C4-2B (cell line): ENCODE measurements around the gene USP31.

Experiments
- ZFX ChIP-seq: fragments of 450-650 bp; IDR thresholded peaks from 2 replicates; pipeline ENCODE4 v1.6.1; 2017
- TF ChIP-seq, protein P1 (sequence below): fragments of 450-650 bp; conservative IDR thresholded peaks from 2 replicates; pipeline ENCODE4 v1.5.1; 2017; ENCODE audit warnings: mild to moderate bottlenecking

DNA sequence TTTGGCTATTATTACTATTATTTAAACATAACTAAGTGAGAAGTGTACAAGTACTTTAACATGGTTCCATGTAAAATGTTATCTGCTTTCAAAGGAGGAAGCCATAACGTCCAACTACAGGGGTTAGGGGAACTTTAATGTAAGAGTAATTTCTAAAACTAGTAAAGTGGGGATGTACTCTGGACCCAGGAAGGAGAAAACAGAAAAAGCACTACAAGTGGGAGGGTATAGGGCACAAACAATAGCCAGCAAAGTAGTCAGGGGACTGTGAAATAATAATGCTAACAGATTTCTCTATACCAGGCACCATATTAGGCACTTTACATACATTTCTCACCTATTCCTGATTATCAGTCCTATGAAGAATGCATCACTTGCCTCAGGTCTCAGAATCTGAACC is 19.6 kb downstream of the USP31 start:
- TF ChIP-seq, protein P1, sequence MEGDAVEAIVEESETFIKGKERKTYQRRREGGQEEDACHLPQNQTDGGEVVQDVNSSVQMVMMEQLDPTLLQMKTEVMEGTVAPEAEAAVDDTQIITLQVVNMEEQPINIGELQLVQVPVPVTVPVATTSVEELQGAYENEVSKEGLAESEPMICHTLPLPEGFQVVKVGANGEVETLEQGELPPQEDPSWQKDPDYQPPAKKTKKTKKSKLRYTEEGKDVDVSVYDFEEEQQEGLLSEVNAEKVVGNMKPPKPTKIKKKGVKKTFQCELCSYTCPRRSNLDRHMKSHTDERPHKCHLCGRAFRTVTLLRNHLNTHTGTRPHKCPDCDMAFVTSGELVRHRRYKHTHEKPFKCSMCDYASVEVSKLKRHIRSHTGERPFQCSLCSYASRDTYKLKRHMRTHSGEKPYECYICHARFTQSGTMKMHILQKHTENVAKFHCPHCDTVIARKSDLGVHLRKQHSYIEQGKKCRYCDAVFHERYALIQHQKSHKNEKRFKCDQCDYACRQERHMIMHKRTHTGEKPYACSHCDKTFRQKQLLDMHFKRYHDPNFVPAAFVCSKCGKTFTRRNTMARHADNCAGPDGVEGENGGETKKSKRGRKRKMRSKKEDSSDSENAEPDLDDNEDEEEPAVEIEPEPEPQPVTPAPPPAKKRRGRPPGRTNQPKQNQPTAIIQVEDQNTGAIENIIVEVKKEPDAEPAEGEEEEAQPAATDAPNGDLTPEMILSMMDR: no peak
- no peak for TF ChIP-seq ZFX
